DOHH2 (cell line): ENCODE data around the gene C3orf33.

Source experiments
- H3F3A ChIP-seq: fragments of 200-600 bp; sonication (generic), shearing (Covaris generic); 2 replicates; pipeline ENCODE4 v1.6.0; 2016; ENCODE audit warnings: antibody characterized with exemption, mild to moderate bottlenecking; ENCODE audit not compliant: control insufficient read depth, insufficient read depth
- H3K27ac ChIP-seq: fragments of 200-600 bp; sonication (generic); 2 replicates; pipeline ENCODE4 v1.5.1; 2014; ENCODE audit warnings: low read depth, mild to moderate bottlenecking, low read length, moderate library complexity
- H3K27me3 ChIP-seq: fragments of 200-600 bp; sonication (generic); 2 replicates; pipeline ENCODE4 v1.6.1; 2014; ENCODE audit warnings: mild to moderate bottlenecking, low read length, mixed read lengths; ENCODE audit not compliant: control insufficient read depth
- H3K36me3 ChIP-seq: fragments of 200-600 bp; sonication (generic); 2 replicates; pipeline ENCODE4 v1.6.1; 2014; ENCODE audit warnings: mild to moderate bottlenecking, low read length, moderate library complexity, mixed read lengths; ENCODE audit not compliant: control insufficient read depth
- H3K4me1 ChIP-seq: fragments of 200-600 bp; sonication (generic); 2 replicates; pipeline ENCODE4 v1.6.1; 2014; ENCODE audit warnings: mild to moderate bottlenecking, low read length, mixed read lengths; ENCODE audit not compliant: control insufficient read depth
- H3K4me2 ChIP-seq: fragments of 200-600 bp; sonication (generic); 2 replicates; pipeline ENCODE4 v1.6.0; 2014; ENCODE audit warnings: mild to moderate bottlenecking, low read length, moderate library complexity
- H3K4me3 ChIP-seq: fragments of 200-600 bp; sonication (generic); 2 replicates; pipeline ENCODE4 v1.5.1; 2014; ENCODE audit warnings: mild to moderate bottlenecking, low read length, mixed read lengths
- H3K79me2 ChIP-seq: fragments of 200-600 bp; sonication (generic); 2 replicates; pipeline ENCODE4 v1.6.1; 2014; ENCODE audit warnings: mild to moderate bottlenecking, low read length, mixed read lengths; ENCODE audit not compliant: control insufficient read depth
- H3K9me2 ChIP-seq: fragments of 200-600 bp; sonication (generic); replicated peaks from 2 replicates; pipeline ENCODE4 v1.6.1; 2014; ENCODE audit warnings: mild to moderate bottlenecking, low read length, mixed read lengths; ENCODE audit not compliant: control insufficient read depth
- H3K9me3 ChIP-seq: fragments of 200-600 bp; sonication (generic); 2 replicates; pipeline ENCODE4 v1.6.1; 2014; ENCODE audit warnings: antibody characterized with exemption, low read length, mixed read lengths; ENCODE audit not compliant: control insufficient read depth, insufficient read depth
- H4K20me1 ChIP-seq: fragments of 200-600 bp; sonication (generic); 2 replicates; pipeline ENCODE4 v1.6.0; 2014; ENCODE audit warnings: low read depth, mild to moderate bottlenecking, antibody characterized with exemption, low read length, moderate library complexity; ENCODE audit not compliant: control insufficient read depth, insufficient read depth
- CTCF ChIP-seq: fragments of 200-600 bp; sonication (generic); IDR thresholded peaks from one replicate; pipeline ENCODE4 v1.5.1; 2014; ENCODE audit warnings: antibody characterized with exemption, mild to moderate bottlenecking, low read depth, low read length; ENCODE audit not compliant: poor library complexity, severe bottlenecking
- EZH2phosphoT487 ChIP-seq: fragments of 200-600 bp; sonication (generic); IDR thresholded peaks from 2 replicates; pipeline ENCODE4 v1.6.1; 2017; ENCODE audit warnings: borderline replicate concordance, mild to moderate bottlenecking, antibody characterized with exemption, low read length, moderate library complexity, mixed read lengths

C3orf33 gene

GRCh38 chr3:155739154-155739553 is 66.9 kb downstream of the C3orf33 start:
- Histone ChIP-seq H3F3A (no peaks in the 10 kb centered on the region), H3K79me2 (no peaks in the 10 kb centered on the region), H3K27ac (no peak overlapping the region), H3K4me1 (peaks cover 11% of the 10 kb centered on the region), H3K27me3 (peaks cover 28% of the 10 kb centered on the region), H3K4me3 (no peak overlapping the region), H3K9me3 (no peaks in the 10 kb centered on the region), H3K9me2 (no peaks in the 10 kb centered on the region), H3K36me3 (no peaks in the 10 kb centered on the region), H3K4me2 (no peak overlapping the region), H4K20me1 (no peaks in the 10 kb centered on the region)
- no peak for TF ChIP-seq EZH2phosphoT487
- TF ChIP-seq CTCF: no peak

GRCh38 chr3:155738580-155739076 is 67.5 kb downstream of the C3orf33 start:
- TF ChIP-seq EZH2phosphoT487 (no peak), CTCF (no peak)
- H3K4me2 ChIP-seq: no peak overlapping the region

GRCh38 chr3:155737844-155738460 is 68.1 kb downstream of the C3orf33 start:
- Histone ChIP-seq H3K36me3 (no peaks in the 10 kb centered on the region), H4K20me1 (no peaks in the 10 kb centered on the region), H3K9me3 (no peaks in the 10 kb centered on the region), H3K4me2 (no peak overlapping the region), H3K4me1 (peaks cover 6% of the 10 kb centered on the region), H3K4me3 (no peak overlapping the region), H3F3A (no peaks in the 10 kb centered on the region), H3K27me3 (peaks cover 17% of the 10 kb centered on the region), H3K27ac (no peak overlapping the region), H3K9me2 (no peaks in the 10 kb centered on the region), H3K79me2 (no peaks in the 10 kb centered on the region)
- no peak for TF ChIP-seq CTCF
- TF ChIP-seq EZH2phosphoT487: no peak

More at GRCh38 chr3:155738580-155739076, 67.5 kb downstream of the C3orf33 start:
- Histone ChIP-seq H4K20me1 (no peaks in the 10 kb centered on the region), H3K4me1 (peaks cover 8% of the 10 kb centered on the region), H3K79me2 (no peaks in the 10 kb centered on the region), H3K9me2 (no peaks in the 10 kb centered on the region), H3F3A (no peaks in the 10 kb centered on the region), H3K36me3 (no peaks in the 10 kb centered on the region), H3K4me3 (no peak overlapping the region), H3K27ac (no peak overlapping the region), H3K9me3 (no peaks in the 10 kb centered on the region), H3K27me3 (peaks cover 23% of the 10 kb centered on the region)
